GM06990 (cell line): ENCODE data around the gene VILL.
A peak's percentile ranks its signal among the peaks of the same experiment; 100 is the strongest.
"Not testable (repeated sequence)": the region's sequence is repeated elsewhere in the genome, so short reads cannot be mapped to it uniquely, and the experiment has no call there.

Experiments
- DNase-seq: peaks from one replicate; pipeline ENCODE4 v3.0.0-alpha.2; 2011; ENCODE audit not compliant: insufficient read length; ENCODE audit errors: extremely low read depth
- H3K27me3 ChIP-seq: replicated peaks from 2 replicates; pipeline ENCODE4 v1.6.0; 2011; ENCODE audit warnings: low read length; ENCODE audit not compliant: control insufficient read depth, insufficient read depth
- H3K36me3 ChIP-seq: 2 replicates; pipeline ENCODE4 v1.5.1; 2011; ENCODE audit warnings: low read length; ENCODE audit not compliant: control insufficient read depth, insufficient read depth
- H3K4me3 ChIP-seq: replicated peaks from 2 replicates; pipeline ENCODE4 v1.5.1; 2011; ENCODE audit warnings: low read depth, mild to moderate bottlenecking, control low read depth, low read length
- TF ChIP-seq, protein P1 (sequence below): IDR thresholded peaks from 2 replicates; pipeline ENCODE4 v1.5.1; 2011; ENCODE audit warnings: low read length, control low read depth, mild to moderate bottlenecking, inconsistent platforms; ENCODE audit not compliant: insufficient read depth, poor library complexity, severe bottlenecking

Gene VILL

DNA sequence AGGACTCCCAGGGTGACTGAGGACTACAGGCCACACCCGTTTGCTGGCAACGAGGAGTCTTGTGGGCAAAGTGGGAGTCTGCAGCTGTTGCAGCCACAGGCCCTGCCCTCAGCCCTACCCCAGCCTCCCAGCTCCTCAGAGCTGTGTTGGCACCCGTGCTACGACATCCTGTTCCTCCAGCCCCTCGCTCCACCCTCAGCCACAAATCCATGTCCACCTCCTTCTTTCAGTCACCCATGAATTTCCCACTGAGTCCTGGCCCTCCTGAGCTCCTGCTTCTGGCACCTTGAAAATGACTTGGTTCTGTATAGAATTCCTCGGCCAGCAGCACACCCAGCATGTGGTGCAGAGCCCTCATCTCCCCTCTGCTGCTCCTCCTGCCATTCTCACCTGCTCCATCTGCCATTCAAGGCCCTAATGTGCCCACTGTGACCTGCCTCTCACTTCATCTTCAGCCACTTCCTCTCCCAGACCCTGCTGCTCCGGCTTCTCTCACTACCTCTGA, 20.9 kb upstream of the VILL start:
- TF ChIP-seq, protein P1, sequence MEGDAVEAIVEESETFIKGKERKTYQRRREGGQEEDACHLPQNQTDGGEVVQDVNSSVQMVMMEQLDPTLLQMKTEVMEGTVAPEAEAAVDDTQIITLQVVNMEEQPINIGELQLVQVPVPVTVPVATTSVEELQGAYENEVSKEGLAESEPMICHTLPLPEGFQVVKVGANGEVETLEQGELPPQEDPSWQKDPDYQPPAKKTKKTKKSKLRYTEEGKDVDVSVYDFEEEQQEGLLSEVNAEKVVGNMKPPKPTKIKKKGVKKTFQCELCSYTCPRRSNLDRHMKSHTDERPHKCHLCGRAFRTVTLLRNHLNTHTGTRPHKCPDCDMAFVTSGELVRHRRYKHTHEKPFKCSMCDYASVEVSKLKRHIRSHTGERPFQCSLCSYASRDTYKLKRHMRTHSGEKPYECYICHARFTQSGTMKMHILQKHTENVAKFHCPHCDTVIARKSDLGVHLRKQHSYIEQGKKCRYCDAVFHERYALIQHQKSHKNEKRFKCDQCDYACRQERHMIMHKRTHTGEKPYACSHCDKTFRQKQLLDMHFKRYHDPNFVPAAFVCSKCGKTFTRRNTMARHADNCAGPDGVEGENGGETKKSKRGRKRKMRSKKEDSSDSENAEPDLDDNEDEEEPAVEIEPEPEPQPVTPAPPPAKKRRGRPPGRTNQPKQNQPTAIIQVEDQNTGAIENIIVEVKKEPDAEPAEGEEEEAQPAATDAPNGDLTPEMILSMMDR = no peak
- no peak for DNase-seq
- no peak overlapping the region for H3K4me3 ChIP-seq
- H3K27me3 ChIP-seq = no peaks in the 10 kb centered on the region; the same call in none of the 2 replicates
- H3K36me3 ChIP-seq = no peaks in the 10 kb centered on the region

DNA sequence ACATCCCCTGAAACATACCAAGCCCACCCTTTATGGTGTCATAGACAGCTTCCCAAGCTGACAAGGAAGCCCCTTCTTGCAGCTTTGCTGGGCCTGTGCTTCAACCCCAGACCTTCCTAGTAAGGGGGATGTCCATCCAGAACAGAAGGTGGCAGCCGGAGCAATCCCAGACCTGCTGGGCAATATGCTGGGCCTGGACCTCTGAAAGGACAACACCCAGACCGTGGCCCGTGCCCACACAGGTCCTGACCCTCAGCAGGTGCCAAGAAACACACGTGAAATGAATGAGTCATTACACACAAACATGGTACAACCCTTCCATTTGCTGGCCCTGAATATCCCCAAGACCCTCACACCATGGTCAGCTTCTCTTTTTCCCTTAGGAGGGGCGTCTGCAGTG, 19.8 kb upstream of the VILL start:
- H3K27me3 ChIP-seq = no peaks in the 10 kb centered on the region; the same call in 1 of the 2 replicates
- TF ChIP-seq, protein P1 = no peak
- no peak overlapping the region for H3K4me3 ChIP-seq
- no peak for DNase-seq
- H3K36me3 ChIP-seq = no peaks in the 10 kb centered on the region

DNA sequence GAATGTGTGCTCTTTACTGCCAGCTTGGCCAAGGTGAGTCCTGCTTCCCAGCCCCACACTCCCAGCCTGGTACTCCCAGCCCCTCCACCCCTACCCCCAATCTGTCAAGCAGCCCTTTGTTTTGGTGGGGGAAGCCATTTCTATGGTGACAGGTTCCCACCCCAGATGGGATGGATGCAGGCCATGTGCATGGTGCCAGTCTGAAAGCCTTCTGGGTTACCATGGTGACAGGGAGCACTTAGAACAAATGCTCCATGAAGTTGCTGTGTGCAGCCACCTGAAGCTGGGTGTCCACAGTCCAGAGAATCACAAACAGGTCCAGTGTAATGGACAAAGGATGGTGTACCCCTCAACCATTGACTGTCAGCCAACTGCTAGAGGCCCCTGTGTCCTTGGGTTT, 19.1 kb upstream of the VILL start:
- H3K27me3 ChIP-seq = no peaks in the 10 kb centered on the region; the same call in 1 of the 2 replicates
- DNase-seq = no peak
- no peaks in the 10 kb centered on the region for H3K36me3 ChIP-seq
- TF ChIP-seq, protein P1 = no peak
- H3K4me3 ChIP-seq = no peak overlapping the region

DNA sequence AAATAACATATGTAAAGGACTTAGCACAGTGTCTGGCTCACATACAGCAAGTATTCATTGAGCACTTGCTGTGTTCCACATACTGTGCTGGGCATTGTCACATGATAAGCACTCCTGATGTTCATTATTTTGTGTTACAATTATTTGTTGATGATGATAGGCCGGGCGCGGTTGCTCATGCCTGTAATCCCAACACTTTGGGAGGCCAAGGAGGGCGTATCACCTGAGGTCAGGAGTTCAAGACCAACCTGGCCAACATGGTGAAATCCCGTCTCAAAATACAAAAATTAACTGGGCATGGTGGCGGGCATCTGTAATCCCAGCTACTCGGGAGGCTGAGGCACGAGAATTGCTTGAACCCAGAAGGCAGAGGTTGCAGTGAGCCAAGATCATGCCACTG, 18.5 kb upstream of the VILL start:
- H3K27me3 ChIP-seq, H3K4me3 ChIP-seq, H3K36me3 ChIP-seq, DNase-seq: not testable (repeated sequence)

DNA sequence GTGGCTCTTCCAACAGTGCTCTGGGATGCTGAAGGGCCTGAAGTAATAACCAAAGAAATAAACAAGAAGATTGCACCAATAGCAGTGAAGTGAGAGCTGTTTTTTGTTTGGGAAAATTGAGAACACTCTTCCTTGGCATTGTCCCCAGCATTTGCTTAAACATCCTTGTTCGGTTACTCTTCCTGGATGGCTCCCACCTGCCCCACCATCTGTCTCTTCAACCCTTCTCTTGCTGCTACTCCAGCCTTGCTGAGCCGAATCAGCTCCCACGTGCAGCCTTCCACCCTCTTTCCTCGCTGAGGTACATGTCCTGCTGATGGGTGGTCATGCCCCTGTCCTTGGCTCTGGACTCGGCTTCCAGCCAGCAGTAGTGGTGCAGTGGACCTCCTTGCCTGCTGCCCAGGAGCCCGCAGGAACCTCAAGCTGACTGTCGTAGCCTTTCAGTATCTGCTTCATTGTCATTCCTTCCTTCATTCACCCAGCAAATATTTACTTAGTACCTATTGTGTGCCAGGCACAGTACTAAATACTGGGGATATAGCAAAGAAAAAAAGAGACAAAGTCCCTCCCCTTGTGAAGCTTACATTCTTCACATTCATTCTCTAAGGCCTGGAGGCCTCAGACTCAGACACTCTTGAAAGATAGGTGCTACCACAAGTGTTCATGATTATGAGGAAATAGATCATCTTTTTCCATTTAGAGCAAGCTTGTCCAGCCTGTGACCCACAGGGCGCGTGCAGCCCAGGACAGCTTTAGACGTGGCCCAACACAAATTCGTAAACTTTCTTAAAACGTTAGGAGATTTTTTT, 17.1 kb upstream of the VILL start:
- H3K27me3 ChIP-seq = no peaks in the 10 kb centered on the region
- no peak overlapping the region for H3K4me3 ChIP-seq
- TF ChIP-seq, protein P1 = no peak
- H3K36me3 ChIP-seq = no peaks in the 10 kb centered on the region
- DNase-seq = no peak

DNA sequence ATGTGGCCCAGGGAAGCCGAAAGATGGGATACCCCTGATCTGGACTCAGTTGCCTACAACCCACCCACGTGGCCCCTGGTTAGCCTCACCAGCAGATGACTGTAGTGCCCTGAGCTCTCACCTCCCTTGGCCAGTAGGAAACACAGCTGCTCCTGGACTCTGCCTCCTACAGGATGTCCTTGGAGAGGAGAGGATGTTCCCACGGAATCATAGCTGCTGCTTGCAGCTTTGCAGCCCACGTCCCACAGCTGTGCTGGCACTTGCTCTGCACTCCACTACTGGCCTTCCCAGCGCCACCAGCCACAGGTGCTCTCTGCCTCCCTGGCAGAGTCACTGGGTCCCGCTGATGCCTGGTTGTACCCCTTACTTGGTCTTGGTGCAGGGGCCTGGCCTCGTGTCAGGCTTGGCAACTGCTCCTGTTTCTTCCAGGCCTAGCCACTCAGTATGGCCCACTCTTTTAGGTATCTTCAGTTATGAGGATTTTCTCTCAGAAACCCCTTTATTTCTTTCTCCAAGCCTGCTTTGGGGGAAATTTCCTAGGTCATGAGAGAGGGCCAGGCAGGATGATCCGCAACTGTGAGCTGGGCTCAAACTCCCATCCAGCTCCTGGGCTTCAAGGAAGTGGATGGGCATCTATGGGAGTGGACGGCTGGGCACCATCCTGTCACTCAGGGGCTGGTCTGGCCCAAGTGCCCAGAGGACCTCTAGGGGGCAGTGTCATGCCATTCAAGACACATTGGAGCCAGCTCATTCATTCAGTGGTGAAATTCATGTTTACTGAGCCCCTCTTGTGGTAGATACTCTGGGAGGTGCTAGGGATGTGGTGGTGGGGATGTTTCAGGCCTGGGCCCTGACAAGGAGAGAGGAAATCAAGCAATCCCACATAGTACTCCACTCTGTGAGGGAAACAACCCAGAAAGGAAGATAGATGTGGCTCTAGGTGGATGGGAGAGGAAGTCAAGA, 16.2 kb upstream of the VILL start:
- TF ChIP-seq, protein P1 = peak; percentile 91
- DNase-seq = no peak
- no peaks in the 10 kb centered on the region for H3K27me3 ChIP-seq
- no peak overlapping the region for H3K4me3 ChIP-seq
- no peaks in the 10 kb centered on the region for H3K36me3 ChIP-seq
